ENCODE measurements around the gene HNRNPD. TPM values are rescaled to one million over a fixed set of nuclear protein-coding genes. Genes with fewer than 3 reads are reported as not detected.

HNRNPD gene, protein sequence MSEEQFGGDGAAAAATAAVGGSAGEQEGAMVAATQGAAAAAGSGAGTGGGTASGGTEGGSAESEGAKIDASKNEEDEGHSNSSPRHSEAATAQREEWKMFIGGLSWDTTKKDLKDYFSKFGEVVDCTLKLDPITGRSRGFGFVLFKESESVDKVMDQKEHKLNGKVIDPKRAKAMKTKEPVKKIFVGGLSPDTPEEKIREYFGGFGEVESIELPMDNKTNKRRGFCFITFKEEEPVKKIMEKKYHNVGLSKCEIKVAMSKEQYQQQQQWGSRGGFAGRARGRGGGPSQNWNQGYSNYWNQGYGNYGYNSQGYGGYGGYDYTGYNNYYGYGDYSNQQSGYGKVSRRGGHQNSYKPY
- total RNA-seq: 35.4 and 41.0 TPM in 2 replicates

GRCh38 chr4:82373816-82374625 is at the start of gene HNRNPD:
HNRNPD (minus strand) TSS chr4:82373991; CDS start chr4:82373678, 313 bp downstream.

Other genes with a start within 250 kb of the HNRNPD start
- 124 and 250 TPM in 2 replicates for gene HNRNPDL, start 56.5 kb upstream of the HNRNPD start, total RNA-seq
- gene ENOPH1, start 56.6 kb upstream of the HNRNPD start, total RNA-seq: 58.5 and 64.7 TPM in 2 replicates
- 3.2 TPM in 2 replicates for gene TMEM150C, start 188.0 kb upstream of the HNRNPD start, total RNA-seq

Measured in epithelial cell of umbilical artery (primary cell).